GM12864 (cell line): ENCODE measurements around the gene GCGR.

Source experiments
- DNase-seq: peaks from one replicate; pipeline ENCODE4 v3.0.0-alpha.2; 2011; ENCODE audit warnings: low read depth
- H3K4me3 ChIP-seq: 2 replicates; pipeline ENCODE4 v1.5.1; 2011; ENCODE audit warnings: mild to moderate bottlenecking, low read depth, low read length, control low read depth
- CTCF ChIP-seq: IDR thresholded peaks from 2 replicates; pipeline ENCODE4 v1.5.1; 2011; ENCODE audit warnings: low read depth, mild to moderate bottlenecking, moderate library complexity, low read length, control low read depth, inconsistent platforms; ENCODE audit errors: missing control alignments

Gene GCGR

GRCh38 chr17:81840826-81841778, 37.2 kb downstream of the GCGR start:
- no peak overlapping the region for H3K4me3 ChIP-seq
- no peak for TF ChIP-seq CTCF
- no peak for DNase-seq

- no peak for DNase-seq
- no peak for TF ChIP-seq CTCF
- no peak overlapping the region for H3K4me3 ChIP-seq
Observed at GRCh38 chr17:81841866-81842265, 37.9 kb downstream of the GCGR start.

- TF ChIP-seq CTCF, result no peak
- DNase-seq, result no peak
- no peak overlapping the region for H3K4me3 ChIP-seq
Observed at GRCh38 chr17:81842378-81842724, 38.4 kb downstream of the GCGR start.

- no peak for DNase-seq
- no peak overlapping the region for H3K4me3 ChIP-seq
- TF ChIP-seq CTCF, result no peak
Observed at GRCh38 chr17:81842725-81843504, 39.0 kb downstream of the GCGR start.

GRCh38 chr17:81843713-81844326, 39.9 kb downstream of the GCGR start:
- no peak for TF ChIP-seq CTCF
- no peak for DNase-seq
- no peak overlapping the region for H3K4me3 ChIP-seq

- DNase-seq, result no peak
- no peak for TF ChIP-seq CTCF
- no peak overlapping the region for H3K4me3 ChIP-seq
Observed at GRCh38 chr17:81844327-81844851, 40.4 kb downstream of the GCGR start.
